H1 (cell line): ENCODE data around the gene ZNF775. TPM values are rescaled to one million over a fixed set of nuclear protein-coding genes. Genes with fewer than 3 reads are reported as not detected.

Source experiments
- KDM1A ChIP-seq: fragments of 200-600, 300-600 bp; sonication (generic); IDR thresholded peaks from 2 replicates; pipeline ENCODE4 v1.7.1; 2016; ENCODE audit warnings: mild to moderate bottlenecking, low read length, borderline replicate concordance
- PHF8 ChIP-seq: fragments of 200-600 bp; sonication (generic); conservative IDR thresholded peaks from 2 replicates; pipeline ENCODE4 v1.7.1; 2012; ENCODE audit warnings: low read depth, mild to moderate bottlenecking, inconsistent platforms, low read length, moderate library complexity
- SP1 ChIP-seq: IDR thresholded peaks from 2 replicates; pipeline ENCODE4 v1.6.1; 2011; ENCODE audit warnings: low read depth, low read length
- polyA plus RNA-seq, 7 experiments: library from polyadenylated mRNA; depleted of rRNA in 3 of 7; stranded (reverse) in 5 of 7; unstranded in 2 of 7; fragments of >200 nt in 5 of 7; fragments of 200-250 nt in 2 of 7; gene quantifications; 1 replicate in 5 of 7; 2 replicates in 1 of 7; 4 replicates in 1 of 7; pipeline versions ENCODE4 v1.2.1 to v1.2.3, GENCODE V29; 2011 to 2013; ENCODE audit warnings: missing spikeins in 2 of 7, mixed read lengths in 2 of 7
- total RNA-seq: library from RNA; stranded (reverse); fragmentation: NEBNext Ultra II Directional; extraction: Animal tissue kit (Norgen Biotek cat#: 25700); gene quantifications from 2 replicates; pipeline ENCODE4 v1.2.1, GENCODE V29; 2021
- TF ChIP-seq, protein P1 (sequence below): IDR thresholded peaks from 2 replicates; pipeline ENCODE4 v1.6.1; 2012; ENCODE audit warnings: inconsistent platforms

ZNF775 gene
- total and polyA plus RNA-seq, 2 of the 8 experiments (the other 6 are each of a cell fraction or from before 2014, with no cell fraction given): 13.6 to 21.5 TPM

GRCh38 chr7:150411606-150412005 is 32.5 kb downstream of the ZNF775 start (continued):
- TF ChIP-seq KDM1A (no peak), PHF8 (no peak), SP1 (no peak)
- TF ChIP-seq, protein P1, sequence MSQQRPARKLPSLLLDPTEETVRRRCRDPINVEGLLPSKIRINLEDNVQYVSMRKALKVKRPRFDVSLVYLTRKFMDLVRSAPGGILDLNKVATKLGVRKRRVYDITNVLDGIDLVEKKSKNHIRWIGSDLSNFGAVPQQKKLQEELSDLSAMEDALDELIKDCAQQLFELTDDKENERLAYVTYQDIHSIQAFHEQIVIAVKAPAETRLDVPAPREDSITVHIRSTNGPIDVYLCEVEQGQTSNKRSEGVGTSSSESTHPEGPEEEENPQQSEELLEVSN: no peak
